Measurements from ENCODE around the gene ZNF92.
"Not testable (repeated sequence)": the region's sequence is repeated elsewhere in the genome, so short reads cannot be mapped to it uniquely, and the experiment has no call there.

Gene ZNF92

DNA sequence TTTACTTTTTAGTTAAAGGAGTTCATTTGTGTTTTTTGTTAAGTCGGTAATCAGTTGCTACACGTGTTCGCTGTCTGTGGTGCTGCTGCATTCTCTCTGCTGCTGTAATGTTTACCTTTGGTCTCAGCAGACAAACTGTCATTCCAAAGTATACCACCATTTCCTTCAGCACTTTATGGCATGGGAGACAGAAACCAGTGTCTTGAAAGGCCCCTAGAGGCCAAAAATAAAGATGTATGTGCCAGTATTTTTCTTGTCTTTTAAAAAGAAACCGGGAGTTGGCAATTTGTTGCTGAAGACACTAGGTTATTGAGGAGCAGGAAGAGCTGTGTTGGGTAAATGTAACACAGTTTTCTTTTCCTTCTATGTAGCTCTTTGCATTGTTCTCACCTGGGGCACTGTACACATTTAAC lies 24.1 kb downstream of the ZNF92 start:
- no peak for DNase-seq (ENCODE audit: extremely low read depth, low read depth)
- H3K4me3 ChIP-seq (replicated peaks; ENCODE audit: low read depth, low read length) = no peak overlapping the region
- TF ChIP-seq, protein P1, sequence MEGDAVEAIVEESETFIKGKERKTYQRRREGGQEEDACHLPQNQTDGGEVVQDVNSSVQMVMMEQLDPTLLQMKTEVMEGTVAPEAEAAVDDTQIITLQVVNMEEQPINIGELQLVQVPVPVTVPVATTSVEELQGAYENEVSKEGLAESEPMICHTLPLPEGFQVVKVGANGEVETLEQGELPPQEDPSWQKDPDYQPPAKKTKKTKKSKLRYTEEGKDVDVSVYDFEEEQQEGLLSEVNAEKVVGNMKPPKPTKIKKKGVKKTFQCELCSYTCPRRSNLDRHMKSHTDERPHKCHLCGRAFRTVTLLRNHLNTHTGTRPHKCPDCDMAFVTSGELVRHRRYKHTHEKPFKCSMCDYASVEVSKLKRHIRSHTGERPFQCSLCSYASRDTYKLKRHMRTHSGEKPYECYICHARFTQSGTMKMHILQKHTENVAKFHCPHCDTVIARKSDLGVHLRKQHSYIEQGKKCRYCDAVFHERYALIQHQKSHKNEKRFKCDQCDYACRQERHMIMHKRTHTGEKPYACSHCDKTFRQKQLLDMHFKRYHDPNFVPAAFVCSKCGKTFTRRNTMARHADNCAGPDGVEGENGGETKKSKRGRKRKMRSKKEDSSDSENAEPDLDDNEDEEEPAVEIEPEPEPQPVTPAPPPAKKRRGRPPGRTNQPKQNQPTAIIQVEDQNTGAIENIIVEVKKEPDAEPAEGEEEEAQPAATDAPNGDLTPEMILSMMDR (IDR thresholded peaks at IDR 0.05; ENCODE audit: low read depth, low read length, missing control alignments) = no peak

DNA sequence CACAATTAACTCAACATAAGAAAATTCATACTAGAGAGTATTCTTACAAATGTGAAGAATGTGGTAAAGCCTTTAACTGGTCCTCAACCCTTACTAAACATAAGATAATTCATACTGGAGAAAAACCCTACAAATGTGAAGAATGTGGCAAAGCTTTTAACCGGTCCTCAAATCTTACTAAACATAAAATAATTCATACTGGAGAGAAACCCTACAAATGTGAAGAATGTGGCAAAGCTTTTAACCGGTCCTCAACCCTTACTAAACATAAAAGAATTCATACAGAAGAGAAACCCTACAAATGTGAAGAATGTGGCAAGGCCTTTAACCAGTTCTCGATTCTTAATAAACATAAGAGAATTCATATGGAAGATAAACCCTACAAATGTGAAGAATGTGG lies 25.0 kb downstream of the ZNF92 start:
- H3K4me3 ChIP-seq (replicated peaks; ENCODE audit: low read depth, low read length); DNase-seq (ENCODE audit: extremely low read depth, low read depth): not testable (repeated sequence)

- H3K4me3 ChIP-seq (replicated peaks; ENCODE audit: low read depth, low read length); DNase-seq (ENCODE audit: extremely low read depth, low read depth): not testable (repeated sequence)
These were observed 25.4 kb downstream of the ZNF92 start for GRCh38 chr7:65399101-65399500.

DNA sequence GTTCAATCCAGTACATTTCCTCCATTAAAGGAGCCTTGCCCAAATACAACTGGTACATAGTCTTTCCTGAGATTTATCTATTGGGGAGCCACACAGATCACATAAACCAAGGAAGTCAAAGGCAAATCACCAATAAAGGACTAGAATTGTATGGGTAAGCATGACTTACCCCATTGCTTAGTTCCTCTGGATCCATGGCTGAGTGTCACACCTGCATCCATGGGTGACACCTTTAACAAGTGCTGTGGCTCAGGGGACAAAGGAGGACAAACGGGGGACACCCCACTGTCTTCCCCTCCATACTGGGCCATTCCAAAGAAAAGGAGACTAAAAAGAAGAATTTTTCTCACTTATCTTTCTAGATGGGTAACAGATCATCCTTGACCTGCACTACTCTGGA lies 30.4 kb downstream of the ZNF92 start:
- H3K4me3 ChIP-seq (replicated peaks; ENCODE audit: low read depth, low read length) = no peak overlapping the region
- TF ChIP-seq, protein P1 (IDR thresholded peaks at IDR 0.05; ENCODE audit: low read depth, low read length, missing control alignments) = no peak
- no peak for DNase-seq (ENCODE audit: extremely low read depth, low read depth)

DNA sequence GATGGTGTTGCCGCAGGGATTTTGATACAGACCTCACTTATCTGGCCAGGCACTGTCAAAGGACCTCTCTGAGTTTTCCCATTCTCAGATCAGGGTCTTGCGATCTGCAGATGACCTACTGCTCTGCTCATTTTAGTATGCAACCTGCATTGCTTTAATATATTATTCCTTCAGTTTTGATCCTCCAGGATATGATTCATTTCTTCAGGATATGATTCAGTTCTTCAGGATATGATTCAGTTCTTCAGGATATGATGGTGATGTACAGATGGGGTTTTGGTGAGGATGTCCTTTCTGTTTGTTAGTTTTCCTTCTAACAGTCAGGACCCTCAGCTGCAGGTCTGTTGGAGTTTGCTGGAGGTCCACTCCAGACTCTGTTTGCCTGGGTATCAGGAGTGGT lies 33.1 kb downstream of the ZNF92 start:
- DNase-seq (ENCODE audit: extremely low read depth, low read depth); H3K4me3 ChIP-seq (replicated peaks; ENCODE audit: low read depth, low read length): not testable (repeated sequence)

GRCh38 chr7:65409363-65409762 lies 35.7 kb downstream of the ZNF92 start:
- no peak for DNase-seq (ENCODE audit: extremely low read depth, low read depth)
- TF ChIP-seq, protein P1 (IDR thresholded peaks at IDR 0.05; ENCODE audit: low read depth, low read length, missing control alignments) = no peak

GRCh38 chr7:65411249-65411648 lies 37.6 kb downstream of the ZNF92 start:
- no peak for DNase-seq (ENCODE audit: extremely low read depth, low read depth)
- no peak overlapping the region for H3K4me3 ChIP-seq (replicated peaks; ENCODE audit: low read depth, low read length)
- TF ChIP-seq, protein P1 (IDR thresholded peaks at IDR 0.05; ENCODE audit: low read depth, low read length, missing control alignments) = no peak

More at GRCh38 chr7:65409363-65409762, 35.7 kb downstream of the ZNF92 start:
- H3K4me3 ChIP-seq (replicated peaks; ENCODE audit: low read depth, low read length) = no peak overlapping the region

DNA sequence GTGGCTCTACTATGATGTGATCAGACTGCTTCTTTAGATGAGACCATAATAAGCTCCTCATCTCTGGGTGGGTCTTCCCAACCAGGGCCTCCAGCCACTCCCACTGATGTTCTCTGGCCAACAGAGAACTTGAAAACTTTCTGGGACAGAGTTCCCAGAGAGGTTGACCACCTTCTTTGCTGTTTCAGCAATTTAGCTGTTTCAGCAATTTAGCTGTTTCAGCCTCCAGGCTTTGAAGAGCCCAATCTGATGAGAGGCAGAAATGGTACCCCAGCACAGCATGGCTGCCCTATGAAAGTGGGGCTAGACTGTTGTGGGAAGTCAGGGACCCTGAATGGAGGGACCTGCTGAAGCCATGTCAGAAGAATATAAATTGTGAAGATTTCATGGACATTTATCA lies 49.0 kb downstream of the ZNF92 start:
- H3K4me3 ChIP-seq (replicated peaks; ENCODE audit: low read depth, low read length) = no peak overlapping the region
- TF ChIP-seq, protein P1 (IDR thresholded peaks at IDR 0.05; ENCODE audit: low read depth, low read length, missing control alignments) = no peak
- no peak for DNase-seq (ENCODE audit: extremely low read depth, low read depth)

GRCh38 chr7:65423286-65423685 lies 49.6 kb downstream of the ZNF92 start:
- not testable (repeated sequence) for DNase-seq (ENCODE audit: extremely low read depth, low read depth); H3K4me3 ChIP-seq (replicated peaks; ENCODE audit: low read depth, low read length)

All from HFF-Myc (cell line).